Cerebellar nuclear complex (tissue), 1 donor: ENCODE results near the gene HLX.

Source experiments
- DNase-seq, 2 experiments: peaks; one replicate each; lab custom pipeline; 2025; lab: John Stamatoyannopoulos, UW

HLX gene

GRCh38 chr1:220895412-220895946 is 16.2 kb downstream of the HLX start:
- DNase-seq: no peak

GRCh38 chr1:220896092-220896491 is 16.8 kb downstream of the HLX start:
- DNase-seq: no peak

GRCh38 chr1:220900842-220901241 is 21.6 kb downstream of the HLX start:
- no peak for DNase-seq

GRCh38 chr1:220901881-220902280 is 22.6 kb downstream of the HLX start:
- DNase-seq: no peak

- DNase-seq: no peak
These were observed 23.7 kb downstream of the HLX start for GRCh38 chr1:220902916-220903315.

GRCh38 chr1:220904876-220905275 is 25.6 kb downstream of the HLX start:
- DNase-seq: no peak

- no peak for DNase-seq
These were observed 26.7 kb downstream of the HLX start for GRCh38 chr1:220905650-220906560.

GRCh38 chr1:220906561-220907334 is 27.5 kb downstream of the HLX start:
- no peak for DNase-seq

- no peak for DNase-seq
These were observed 29.5 kb downstream of the HLX start for GRCh38 chr1:220908757-220909156.

- no peak for DNase-seq
These were observed 30.8 kb downstream of the HLX start for GRCh38 chr1:220910021-220910420.

GRCh38 chr1:220914283-220915116 is 35.3 kb downstream of the HLX start:
- no peak for DNase-seq

GRCh38 chr1:220915117-220915440 is 35.8 kb downstream of the HLX start:
- DNase-seq: no peak

- no peak for DNase-seq
These were observed 36.7 kb downstream of the HLX start for GRCh38 chr1:220915954-220916353.

GRCh38 chr1:220917101-220917500 is 37.9 kb downstream of the HLX start:
- no peak for DNase-seq

GRCh38 chr1:220917535-220918209 is 38.4 kb downstream of the HLX start:
- DNase-seq: no peak

- no peak for DNase-seq
These were observed 39.2 kb downstream of the HLX start for GRCh38 chr1:220918285-220918951.

GRCh38 chr1:220920967-220921366 is 41.7 kb downstream of the HLX start:
- no peak for DNase-seq

- DNase-seq: no peak
These were observed 42.3 kb downstream of the HLX start for GRCh38 chr1:220921498-220921897.

GRCh38 chr1:220921971-220922635 is 42.9 kb downstream of the HLX start:
- DNase-seq: no peak

GRCh38 chr1:220922951-220923350 is 43.7 kb downstream of the HLX start:
- no peak for DNase-seq
